Esophagus squamous epithelium (tissue), 5 donors: ENCODE data around the gene ADARB2. TPM values are rescaled to one million over a fixed set of nuclear protein-coding genes. Genes with fewer than 3 reads are reported as not detected.
"Not testable (repeated sequence)": the region's sequence is repeated elsewhere in the genome, so short reads cannot be mapped to it uniquely, and the experiment has no call there.

ENCODE experiments used
- DNase-seq: peaks from one replicate; lab custom pipeline; 2025; lab: John Stamatoyannopoulos, UW
- H3K27ac ChIP-seq, 4 donors: fragments of 200-600 bp; sonication (generic); one replicate each; pipeline ENCODE4 v1.5.1; 2016 to 2019; ENCODE audit warnings: mild to moderate bottlenecking in 1 of 4
- H3K27me3 ChIP-seq, 4 donors: fragments of 200-600 bp; sonication (generic); 1 replicate in 3 of 4; 2 replicates in 1 of 4; pipeline versions ENCODE4 v1.5.1 to v1.6.0; 2017 to 2021; ENCODE audit warnings: antibody characterized with exemption in 1 of 4
- H3K36me3 ChIP-seq, 3 donors: fragments of 200-600 bp; sonication (generic); one replicate each; pipeline ENCODE4 v1.5.1; 2016 to 2019
- H3K4me1 ChIP-seq, 3 donors: fragments of 200-600 bp; sonication (generic); one replicate each; pipeline ENCODE4 v1.5.1; 2017 to 2019
- H3K4me3 ChIP-seq, 4 donors: fragments of 200-600 bp; sonication (generic); 1 replicate in 3 of 4; 2 replicates in 1 of 4; pipeline ENCODE4 v1.5.1; 2016 to 2019; ENCODE audit warnings: mild to moderate bottlenecking in 2 of 4, moderate library complexity in 1 of 4
- H3K9me3 ChIP-seq, 3 donors: fragments of 200-600 bp; sonication (generic); one replicate each; pipeline ENCODE4 v1.5.1; 2016 to 2019
- CTCF ChIP-seq, 6 experiments: fragments of 450-650 bp in 4 of 6; fragments of 200-600 bp in 2 of 6; sonication (generic) in 2 of 6; IDR thresholded peaks; one replicate each; pipeline ENCODE4 v1.5.1; 2016 to 2019; ENCODE audit warnings: antibody characterized with exemption in 6 of 6, mild to moderate bottlenecking in 4 of 6, moderate library complexity in 4 of 6
- POLR2A ChIP-seq, 4 donors: fragments of 450-650 bp; IDR thresholded peaks; one replicate each; pipeline ENCODE4 v1.6.1; 2017; ENCODE audit warnings: antibody characterized with exemption in 4 of 4, mild to moderate bottlenecking in 4 of 4, moderate library complexity in 3 of 4
- WGBS, 2 donors: methylation state at CpG; one replicate each; pipeline ENCODE4 v1.1.5; 2018; 5-methylcytosine and 5-hydroxymethylcytosine counted together
- intact Hi-C: fragments of 100-400 bp; cut with DNase I; formaldehyde crosslinking; loops from one replicate; pipeline ENCODE4 v1.15.0; 2022
- total RNA-seq, 4 donors: library from RNA; depleted of rRNA; stranded (reverse); fragments of >200 nt; gene quantifications; one replicate each; pipeline ENCODE4 v1.1.0, GENCODE V29; 2016
- donor health status: DM: yes; HTN: yes; CAD: no.

The ADARB2 gene
- total RNA-seq, 4 donors from 2014 or later = 0.21 to 3.5 (median 1.5) TPM

GRCh38 chr10:1416456-1417037, 320.8 kb downstream of the ADARB2 start:
- no peak overlapping the region for H3K27ac ChIP-seq
- no peak for TF ChIP-seq POLR2A (IDR thresholded peaks at IDR 0.05)
- TF ChIP-seq CTCF (IDR thresholded peaks at IDR 0.05) = no peak
- H3K4me1 ChIP-seq = peaks cover 0 to 12% (median 3%) of the 10 kb centered on the region in 3 donors
- H3K27me3 ChIP-seq = peaks cover 0 to 54% (median 0%) of the 10 kb centered on the region in 4 donors
- WGBS, 2 donors = 80 to 84% methylated on average over 1 to 6 of the region's 8 CpGs
- intact Hi-C loops = no loop called here
- no peaks in the 10 kb centered on the region for H3K36me3 ChIP-seq
- no peak for DNase-seq
- no peak overlapping the region for H3K4me3 ChIP-seq
- no peaks in the 10 kb centered on the region for H3K9me3 ChIP-seq

DNA sequence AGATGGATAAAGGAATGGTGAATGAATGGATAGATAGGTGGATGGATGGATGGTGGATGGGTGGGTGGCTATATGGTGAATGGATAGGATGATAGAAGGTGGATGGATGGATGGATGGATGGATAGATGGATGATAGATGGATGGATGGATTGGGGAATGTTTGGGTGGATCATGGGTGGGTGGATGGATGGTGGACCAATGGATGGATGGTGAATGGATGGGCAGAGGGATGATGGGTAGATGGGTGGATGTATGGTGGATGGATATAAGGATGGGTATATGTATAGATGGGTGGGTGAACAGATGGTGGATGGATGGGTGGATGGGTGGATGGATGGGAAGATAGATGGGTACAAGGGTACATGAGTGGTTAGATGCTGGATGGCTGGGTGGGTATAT, 322.4 kb downstream of the ADARB2 start:
- Histone ChIP-seq H3K36me3 (no peaks in the 10 kb centered on the region), H3K4me3 (no peak overlapping the region), H3K27ac (no peak overlapping the region), H3K27me3 (peaks cover 0 to 54% (median 0%) of the 10 kb centered on the region in 4 donors), H3K4me1 (no peaks in the 10 kb centered on the region), H3K9me3 (no peaks in the 10 kb centered on the region)
- no peak for TF ChIP-seq CTCF (IDR thresholded peaks at IDR 0.05)
- no peak for TF ChIP-seq POLR2A (IDR thresholded peaks at IDR 0.05)
- intact Hi-C loops = no loop called here
- no peak for DNase-seq

GRCh38 chr10:1414346-1414745, 323.0 kb downstream of the ADARB2 start:
- H3K4me1 ChIP-seq, H3K36me3 ChIP-seq, H3K9me3 ChIP-seq, H3K4me3 ChIP-seq, intact Hi-C loops, H3K27ac ChIP-seq, DNase-seq: not testable (repeated sequence)
- H3K27me3 ChIP-seq = peaks cover 0 to 52% (median 0%) of the 10 kb centered on the region in 4 donors
- 47 to 53% methylated on average over 7 of the region's 7 CpGs for WGBS, 2 donors

DNA sequence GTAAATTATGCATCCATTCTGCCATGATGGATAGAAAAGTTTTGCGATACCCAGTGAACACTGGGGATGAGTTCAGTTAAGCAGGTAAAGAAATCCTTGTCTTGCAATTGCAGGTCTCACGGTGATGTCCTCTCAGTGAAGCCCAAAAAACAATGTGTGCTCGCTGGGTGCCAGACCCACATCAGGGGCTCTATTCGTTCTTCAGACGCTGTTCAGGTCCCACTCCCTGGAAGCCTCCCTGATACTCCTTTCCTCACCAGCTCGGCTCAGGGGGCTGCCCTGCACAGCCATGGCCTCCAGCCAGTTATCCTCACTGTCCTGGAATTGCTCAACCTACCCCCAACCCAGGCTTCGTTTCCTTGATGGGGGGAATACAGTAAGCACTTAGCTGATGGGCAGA, 323.5 kb downstream of the ADARB2 start:
- no peak for TF ChIP-seq CTCF (IDR thresholded peaks at IDR 0.05)
- no peak for TF ChIP-seq POLR2A (IDR thresholded peaks at IDR 0.05)
- Histone ChIP-seq H3K4me1 (no peaks in the 10 kb centered on the region), H3K9me3 (no peaks in the 10 kb centered on the region), H3K27me3 (peaks cover 0 to 51% (median 0%) of the 10 kb centered on the region in 4 donors), H3K4me3 (no peak overlapping the region), H3K27ac (no peak overlapping the region), H3K36me3 (no peaks in the 10 kb centered on the region)
- DNase-seq = no peak
- WGBS, 2 donors = 89 to 94% methylated on average over 5 to 6 of the region's 7 CpGs
- intact Hi-C loops = no loop called here

GRCh38 chr10:1413256-1413655, 324.1 kb downstream of the ADARB2 start:
- Histone ChIP-seq H3K36me3 (no peaks in the 10 kb centered on the region), H3K4me1 (no peaks in the 10 kb centered on the region), H3K4me3 (no peak overlapping the region), H3K9me3 (no peaks in the 10 kb centered on the region), H3K27ac (no peak overlapping the region), H3K27me3 (peaks cover 0 to 46% (median 0%) of the 10 kb centered on the region in 4 donors)
- intact Hi-C loops = no loop called here
- DNase-seq = no peak
- 89 to 93% methylated on average over 5 to 11 of the region's 11 CpGs for WGBS, 2 donors
- TF ChIP-seq CTCF (IDR thresholded peaks at IDR 0.05) (no peak), POLR2A (IDR thresholded peaks at IDR 0.05) (no peak)
